HG03439 (cell line): ENCODE data around the gene PDZD11.
"Not testable (repeated sequence)": the region's sequence is repeated elsewhere in the genome, so short reads cannot be mapped to it uniquely, and the experiment has no call there.

ENCODE experiments used
- ATAC-seq: cut with Tn5 transposase; IDR thresholded peaks from one replicate; pipeline ENCODE4 v1.9.1; 2021; ENCODE audit warnings: mild to moderate bottlenecking, moderate library complexity; ENCODE audit not compliant: unreplicated experiment

Gene PDZD11

GRCh38 chrX:70257423-70258288 lies 32.1 kb downstream of the PDZD11 start:
- no peak for ATAC-seq

GRCh38 chrX:70255452-70255851 lies 34.3 kb downstream of the PDZD11 start:
- no peak for ATAC-seq

GRCh38 chrX:70254909-70255308 lies 34.8 kb downstream of the PDZD11 start:
- ATAC-seq, result no peak

GRCh38 chrX:70254063-70254400 lies 35.7 kb downstream of the PDZD11 start:
- no peak for ATAC-seq

GRCh38 chrX:70253377-70254062 lies 36.2 kb downstream of the PDZD11 start:
- ATAC-seq, result no peak

- no peak for ATAC-seq
These were observed 37.2 kb downstream of the PDZD11 start for GRCh38 chrX:70252491-70252890.

- ATAC-seq, result no peak
These were observed 42.5 kb downstream of the PDZD11 start for GRCh38 chrX:70247252-70247651.

- ATAC-seq, result no peak
These were observed 44.8 kb downstream of the PDZD11 start for GRCh38 chrX:70244881-70245280.

- not testable (repeated sequence) for ATAC-seq
These were observed 46.1 kb downstream of the PDZD11 start for GRCh38 chrX:70243601-70244000.

GRCh38 chrX:70241501-70241900 lies 48.2 kb downstream of the PDZD11 start:
- no peak for ATAC-seq

- no peak for ATAC-seq
These were observed 49.0 kb downstream of the PDZD11 start for GRCh38 chrX:70240751-70241150.
